Tongue (tissue), 2 donors: Measurements from ENCODE around the gene CHST11. TPM values are rescaled to one million over a fixed set of nuclear protein-coding genes. Genes with fewer than 3 reads are reported as not detected.
A peak's percentile ranks its signal among the peaks of the same experiment; 100 is the strongest.
"Not testable (repeated sequence)": the region's sequence is repeated elsewhere in the genome, so short reads cannot be mapped to it uniquely, and the experiment has no call there.

Source experiments
- DNase-seq: peaks from one replicate; pipeline ENCODE4 v3.0.0-alpha.2; 2015
- total RNA-seq: library from RNA; depleted of rRNA; stranded (reverse); fragments of >200 nt; gene quantifications from one replicate; pipeline ENCODE4 v1.2.3, GENCODE V29; 2014

Gene CHST11
- total RNA-seq, 1 donor from 2014 or later = 5.8 TPM

- DNase-seq = peak; percentile 37
Observed at GRCh38 chr12:104767261-104767660, 310.5 kb downstream of the CHST11 start.

GRCh38 chr12:104768033-104768432 lies 311.3 kb downstream of the CHST11 start:
- DNase-seq = no peak

DNA sequence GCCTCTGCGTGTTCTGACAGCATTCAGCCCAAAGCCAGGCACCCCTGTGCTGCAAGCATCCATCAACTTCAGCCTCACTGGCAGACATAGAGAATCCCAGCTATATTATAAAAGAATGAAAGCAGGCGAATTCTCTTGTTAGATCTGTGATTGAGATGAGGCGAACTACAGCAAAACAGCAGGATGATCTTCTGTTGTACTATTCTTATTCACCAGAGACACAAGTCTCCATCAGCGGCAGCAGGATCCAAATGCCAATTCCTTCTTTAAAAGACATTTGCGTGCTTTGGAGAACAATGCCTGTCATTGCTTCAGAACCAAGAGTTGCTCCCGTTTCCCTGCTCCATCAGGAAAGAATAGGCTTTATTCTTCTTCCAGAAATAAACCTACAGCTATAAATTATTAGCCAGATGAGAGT lies 312.4 kb downstream of the CHST11 start:
- DNase-seq = no peak

- no peak for DNase-seq
Observed at GRCh38 chr12:104772336-104772735, 315.6 kb downstream of the CHST11 start.

GRCh38 chr12:104775731-104776231 lies 319.0 kb downstream of the CHST11 start:
- no peak for DNase-seq

- DNase-seq = no peak
Observed at GRCh38 chr12:104779134-104779533, 322.4 kb downstream of the CHST11 start.

GRCh38 chr12:104782296-104782695 lies 325.5 kb downstream of the CHST11 start:
- DNase-seq = no peak

- peak; percentile 66 for DNase-seq
Observed at GRCh38 chr12:104784592-104784991, 327.8 kb downstream of the CHST11 start.

DNA sequence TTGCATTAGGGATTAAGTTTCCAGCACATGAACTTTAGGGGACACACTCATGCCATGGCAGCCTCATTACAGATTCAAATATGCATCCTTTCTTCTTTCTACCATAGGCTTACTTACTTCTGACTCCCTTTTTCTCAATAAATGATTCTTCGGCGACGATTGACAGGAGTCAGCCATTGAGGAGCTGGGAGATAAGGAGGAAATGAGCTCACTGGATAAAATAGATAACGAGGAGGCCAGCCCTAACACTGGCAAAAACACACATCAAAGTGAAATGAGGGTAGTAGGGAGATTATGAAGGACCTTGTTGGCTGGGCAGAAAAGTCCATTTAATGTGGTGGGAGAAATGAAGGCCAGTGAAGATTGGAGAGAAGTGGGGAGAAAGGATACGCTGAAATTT lies 329.1 kb downstream of the CHST11 start:
- DNase-seq = no peak

GRCh38 chr12:104786352-104786751 lies 329.6 kb downstream of the CHST11 start:
- no peak for DNase-seq

GRCh38 chr12:104788840-104789271 lies 332.1 kb downstream of the CHST11 start:
- DNase-seq = no peak

DNA sequence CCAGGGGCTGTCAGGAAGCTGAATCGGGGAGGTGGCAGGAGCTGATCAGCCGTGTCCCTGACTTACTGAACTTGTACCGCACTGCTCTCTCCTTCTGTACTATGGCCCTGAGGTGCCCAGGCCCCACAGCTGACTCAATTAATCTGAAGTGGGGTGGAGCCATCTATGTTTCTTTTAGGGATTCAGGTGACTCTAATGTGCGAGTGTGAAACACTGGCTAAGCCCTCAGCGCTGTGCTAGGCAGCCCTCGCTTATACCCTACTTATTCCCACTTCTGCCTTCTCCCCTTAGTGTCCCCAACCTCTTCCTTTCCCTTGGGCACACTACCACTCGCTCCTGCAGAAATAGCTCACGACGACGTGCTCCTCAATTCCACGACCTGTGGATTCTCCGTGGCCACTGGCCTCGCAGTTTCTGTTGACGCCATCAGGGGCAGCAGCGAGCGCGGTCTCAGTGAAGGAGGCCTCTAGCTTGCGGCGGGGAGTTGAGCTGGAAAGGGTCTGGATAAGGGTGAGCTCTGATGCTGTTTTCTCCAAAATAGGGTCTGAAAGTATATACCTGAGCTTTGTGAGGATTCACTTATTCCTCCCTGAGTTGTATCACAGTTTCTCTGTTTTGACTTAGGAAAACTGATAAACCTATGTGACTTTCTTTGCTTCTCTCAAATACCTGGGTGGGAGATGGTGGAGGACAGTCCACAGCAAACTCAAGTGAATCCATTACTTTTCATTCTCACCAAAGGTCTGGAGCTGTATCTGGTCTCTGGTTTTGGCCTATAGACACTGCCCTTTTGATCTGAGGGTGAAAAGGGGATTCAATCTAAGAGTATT lies 333.8 kb downstream of the CHST11 start:
- DNase-seq = peak; percentile 51

DNA sequence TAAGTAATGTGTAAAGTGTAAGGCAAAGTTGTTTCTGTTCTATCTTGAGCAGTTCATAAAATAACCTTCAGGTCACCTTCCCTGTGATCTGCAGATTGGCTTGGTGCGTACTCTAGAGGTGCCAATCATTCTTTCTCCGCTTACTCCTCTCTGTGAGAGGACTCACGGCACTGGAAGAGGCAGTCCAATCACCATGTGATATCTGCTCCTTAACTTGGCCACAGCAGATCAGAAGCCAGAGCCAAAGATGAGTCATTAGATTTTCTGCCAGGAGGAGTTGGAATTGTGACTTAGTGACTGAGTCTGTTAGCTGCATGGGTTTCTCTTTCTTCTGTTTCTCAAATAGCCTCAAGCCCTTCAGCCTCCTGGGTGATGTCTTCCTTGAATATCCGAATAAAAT lies 335.8 kb downstream of the CHST11 start:
- DNase-seq = peak; percentile 54

DNA sequence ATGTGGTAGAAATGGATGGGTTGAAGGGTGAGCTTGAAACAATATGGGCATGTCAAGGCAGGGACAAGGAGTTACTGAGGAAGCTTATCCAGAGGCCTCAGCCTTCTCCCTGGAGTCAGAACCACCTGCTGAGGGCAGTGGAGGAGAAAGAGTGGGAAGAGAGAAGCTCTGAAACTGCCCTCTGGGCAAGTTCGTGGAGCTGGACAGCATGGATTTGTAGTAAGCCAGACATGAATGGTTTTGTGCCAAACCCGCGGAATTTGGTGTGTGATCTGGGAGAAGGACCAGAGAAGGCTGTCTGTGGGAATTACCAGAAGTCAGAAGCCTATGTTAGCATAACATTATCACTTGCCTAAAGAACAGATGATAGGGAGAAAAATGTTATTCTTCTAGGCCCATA lies 336.5 kb downstream of the CHST11 start:
- no peak for DNase-seq

DNA sequence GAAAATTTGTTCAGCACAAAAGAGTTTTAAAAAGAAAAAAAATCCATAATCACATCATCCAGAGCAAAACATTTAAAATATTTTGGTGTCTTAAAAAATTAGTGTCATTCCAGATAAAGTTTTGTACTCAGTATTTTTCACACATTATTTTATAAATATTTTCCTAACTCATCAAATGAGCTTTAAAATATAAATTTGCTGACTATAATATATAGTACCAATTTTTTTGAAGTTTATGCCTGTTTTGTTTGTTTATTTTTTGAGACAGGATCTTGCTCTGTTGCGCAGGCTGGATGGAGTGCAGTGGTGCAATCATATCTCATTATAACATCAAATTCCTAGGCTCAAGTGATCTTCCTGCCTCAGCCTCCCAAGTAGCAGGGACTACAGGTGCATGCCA lies 337.2 kb downstream of the CHST11 start:
- DNase-seq = no peak

- DNase-seq = no peak
Observed at GRCh38 chr12:104796475-104796862, 339.7 kb downstream of the CHST11 start.

DNA sequence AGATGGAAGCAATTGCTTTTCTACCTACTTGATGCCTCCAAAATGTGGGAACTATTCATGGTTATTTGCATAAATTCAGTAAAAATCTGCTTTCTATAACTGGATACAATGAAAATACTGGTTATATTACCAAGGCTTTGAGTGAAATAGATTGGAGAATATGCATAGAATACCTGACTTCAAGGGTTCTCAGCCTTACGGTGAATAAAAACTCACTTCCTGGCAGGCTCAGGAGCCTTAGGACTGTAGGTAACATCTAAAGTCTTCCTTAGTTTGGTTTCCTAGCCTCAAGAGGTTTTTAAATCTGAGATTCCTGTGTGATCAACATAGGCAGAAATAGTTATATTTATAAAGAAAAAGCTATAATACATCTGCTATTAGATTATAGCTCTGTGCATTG lies 342.7 kb downstream of the CHST11 start:
- DNase-seq = no peak

- DNase-seq = no peak
Observed at GRCh38 chr12:104801005-104801404, 344.3 kb downstream of the CHST11 start.

GRCh38 chr12:104801427-104801826 lies 344.7 kb downstream of the CHST11 start:
- no peak for DNase-seq

DNA sequence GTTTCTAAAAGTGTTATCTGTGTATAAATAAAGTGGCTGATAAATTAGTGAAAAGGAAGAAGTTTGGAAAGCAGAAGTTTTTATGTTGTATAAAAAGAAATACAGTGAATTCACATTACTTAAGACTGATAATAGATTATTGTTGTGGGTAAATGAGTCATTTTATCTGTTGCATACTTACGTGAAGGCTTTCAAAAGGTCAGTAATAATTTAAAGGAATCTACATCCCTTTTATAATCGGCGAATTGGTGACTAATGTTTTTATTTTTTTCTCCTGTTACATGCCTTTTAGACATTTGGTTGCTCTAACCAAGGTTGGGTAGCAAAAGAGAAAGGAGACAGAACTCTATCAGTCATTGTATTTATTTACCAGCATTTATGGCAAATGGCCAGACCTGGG lies 345.5 kb downstream of the CHST11 start:
- no peak for DNase-seq

- DNase-seq = no peak
Observed at GRCh38 chr12:104805186-104805585, 348.4 kb downstream of the CHST11 start.

GRCh38 chr12:104806194-104806593 lies 349.4 kb downstream of the CHST11 start:
- not testable (repeated sequence) for DNase-seq

GRCh38 chr12:104809251-104809650 lies 352.5 kb downstream of the CHST11 start:
- no peak for DNase-seq
